ENCODE data around the gene LRRC46. TPM values are rescaled to one million over a fixed set of nuclear protein-coding genes. Genes with fewer than 3 reads are reported as not detected.

LRRC46 gene
- total and polyA plus RNA-seq, 2 of the 4 experiments (the other 2 are of a cell fraction) = 0.77 TPM; not detected in 1

DNA sequence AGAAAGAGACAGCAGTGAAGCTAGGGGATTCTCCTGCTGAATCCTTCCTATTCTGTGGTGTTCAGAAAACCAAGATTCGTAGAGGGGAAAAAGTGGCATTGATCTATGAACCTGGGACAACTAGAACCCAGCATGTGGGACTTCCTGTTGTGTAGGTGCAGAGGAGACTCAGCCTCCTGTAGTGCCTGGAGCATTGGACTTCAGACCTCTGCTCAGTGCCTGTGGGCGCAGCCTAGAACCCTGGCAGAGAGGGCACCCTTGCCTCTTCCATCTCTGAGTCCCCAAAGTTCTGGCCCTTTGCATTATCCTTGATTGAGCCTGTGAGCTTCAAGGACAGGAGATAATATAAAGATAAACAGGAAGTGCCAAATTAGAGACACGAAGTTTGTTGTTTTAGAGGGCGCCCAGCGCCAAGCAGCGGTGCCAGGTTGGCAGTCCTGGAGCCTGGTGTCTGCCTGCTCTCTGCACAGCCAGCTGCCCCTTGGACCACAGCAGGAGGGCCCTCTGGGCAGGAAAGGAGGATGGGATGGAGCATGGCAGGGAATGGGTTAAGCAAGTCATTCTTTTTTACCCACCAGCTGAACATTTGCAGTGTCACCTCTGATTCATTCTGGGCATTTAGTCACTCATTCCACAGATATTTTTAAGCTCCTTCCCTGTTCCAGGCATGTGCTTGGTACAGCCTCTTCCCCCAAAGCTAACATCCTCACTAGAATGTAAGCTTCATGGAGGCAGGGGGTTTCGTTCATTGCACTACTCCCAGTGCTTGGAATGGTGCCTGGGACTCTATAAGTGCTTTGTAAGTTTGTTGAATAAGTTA, 31.4 kb downstream of the LRRC46 start:
- Histone ChIP-seq H3K79me1 (ENCODE audit: low read depth in 1 of 2, low read length in 2 of 2) (no peaks in the 10 kb centered on the region), H3K27me3 (ENCODE audit: control insufficient read depth, insufficient read depth, low read length) (peaks cover 7% of the 10 kb centered on the region; the same call in 1 of the 2 replicates), H3K4me3 (ENCODE audit: insufficient read depth, low read depth, low read length) (no peak overlapping the region), H3K4me2 (ENCODE audit: low read depth, low read length) (peak overlapping the region; percentile 5; the same call in 1 of the 2 replicates), H4K5ac (ENCODE audit: low read depth, low read length) (peak overlapping the region; percentile 62), H3K23ac (ENCODE audit: low read depth, low read length) (peak overlapping the region; percentile 94), H4K91ac (ENCODE audit: insufficient read depth, low read depth, low read length) (peak overlapping the region; percentile 92), H2BK20ac (ENCODE audit: low read depth, low read length) (peak overlapping the region; percentile 99), H3K14ac (replicated peaks; ENCODE audit: low read depth, low read length) (peak overlapping the region; percentile 95), H3K9me3 (ENCODE audit: control insufficient read depth, insufficient read depth, low read length) (peaks cover 3% of the 10 kb centered on the region; the same call in 1 of the 2 replicates), H2AK9ac (replicated peaks; ENCODE audit: low read depth, low read length, poor library complexity) (peak overlapping the region; percentile 91), H2BK120ac (ENCODE audit: low read depth, low read length) (peak overlapping the region; percentile 99), H3K4me1 (ENCODE audit: control insufficient read depth, insufficient read depth, low read length) (peaks cover 8% of the 10 kb centered on the region), H3K36me3 (ENCODE audit: control insufficient read depth, insufficient read depth, low read length) (no peaks in the 10 kb centered on the region), H2AK5ac (ENCODE audit: low read depth, low read length) (peak overlapping the region; percentile 89), H4K8ac (ENCODE audit: low read depth in 2 of 2, low read length in 2 of 2) (peak overlapping the region; percentile 88 to 97), H3K18ac (ENCODE audit: low read depth, low read length) (peak overlapping the region; percentile 81), H3K4ac (ENCODE audit: low read depth, low read length) (peak overlapping the region; percentile 98), H3K9ac (ENCODE audit: low read depth, low read length) (no peak overlapping the region), H3K9me1 (ENCODE audit: insufficient read depth, low read length) (peaks cover 5% of the 10 kb centered on the region), H2BK5ac (ENCODE audit: low read depth, low read length, poor library complexity, severe bottlenecking) (peak overlapping the region; percentile 98), H2AFZ (replicated peaks; ENCODE audit: low read length, poor library complexity) (peak overlapping the region; percentile 94), H2BK15ac (ENCODE audit: low read depth, low read length) (peak overlapping the region; percentile 92; the same call in 2 of the 3 replicates), H3K56ac (ENCODE audit: extremely low read depth, insufficient read depth, low read length) (peak overlapping the region; percentile 31), H3K27ac (ENCODE audit: insufficient read depth, low read length) (peak overlapping the region; percentile 66), H4K20me1 (ENCODE audit: insufficient read depth, low read length) (no peaks in the 10 kb centered on the region)
- ATAC-seq (ENCODE audit: low read depth) (peak; percentile 91), DNase-seq (peak; percentile 90)
- POLR2A ChIA-PET (ENCODE audit: unreplicated experiment) = no interaction called here
- BruUV-seq (replicated peaks) = no TSS peak
- intact Hi-C loops (cut with micrococcal nuclease) (no loop called here), dilution Hi-C loops (cut with HindIII; ENCODE audit: low sequenced_read_pairs, unreplicated experiment) (no loop called here), in situ Hi-C loops (cut with MboI; ENCODE audit: low sequenced_read_pairs) (no loop called here)
- CTCF ChIA-PET = interaction anchor here (0.5 to 0.9 kb wide), 2 partner anchors 20 to 21 kb away, joined by 3 to 4 read pairs; no protein-coding TSS in a partner anchor
- no CpG with 5 or more reads among the region's 7 CpGs for WGBS, 2 experiments (ENCODE audit: extremely low coverage in 2 of 2, insufficient read length in 1 of 2)
- TF ChIP-seq POLR2A (IDR thresholded peaks at IDR 0.05; ENCODE audit: low read depth, low read length) (no peak), NFE2L2 (IDR thresholded peaks at IDR 0.05; ENCODE audit: low read depth, low read length) (peak; percentile 92), RCOR1 (IDR thresholded peaks at IDR 0.05; ENCODE audit: insufficient replicate concordance, low read length) (peak; percentile 86), ELK1 (IDR thresholded peaks at IDR 0.05; ENCODE audit: borderline replicate concordance, low read depth, low read length) (no peak), MXI1 (IDR thresholded peaks at IDR 0.05; ENCODE audit: borderline replicate concordance, low read depth, low read length) (no peak), BHLHE40 (IDR thresholded peaks at IDR 0.05; ENCODE audit: low read depth, low read length) (peak; percentile 83), FOS (IDR thresholded peaks at IDR 0.05; ENCODE audit: low read depth, low read length) (peak; percentile 80), CHD1 (IDR thresholded peaks at IDR 0.05; ENCODE audit: low read depth, low read length) (no peak), RAD21 (IDR thresholded peaks at IDR 0.05; ENCODE audit: low read length) (no peak), RFX5 (IDR thresholded peaks at IDR 0.05; ENCODE audit: low read depth, low read length) (no peak), MAFK (IDR thresholded peaks at IDR 0.05; ENCODE audit: low read depth, low read length) (peak; percentile 68), SMC3 (IDR thresholded peaks at IDR 0.05; ENCODE audit: low read depth, low read length) (no peak), MAZ (IDR thresholded peaks at IDR 0.05; ENCODE audit: borderline replicate concordance, low read depth, low read length) (no peak)
- TF ChIP-seq, protein P1, sequence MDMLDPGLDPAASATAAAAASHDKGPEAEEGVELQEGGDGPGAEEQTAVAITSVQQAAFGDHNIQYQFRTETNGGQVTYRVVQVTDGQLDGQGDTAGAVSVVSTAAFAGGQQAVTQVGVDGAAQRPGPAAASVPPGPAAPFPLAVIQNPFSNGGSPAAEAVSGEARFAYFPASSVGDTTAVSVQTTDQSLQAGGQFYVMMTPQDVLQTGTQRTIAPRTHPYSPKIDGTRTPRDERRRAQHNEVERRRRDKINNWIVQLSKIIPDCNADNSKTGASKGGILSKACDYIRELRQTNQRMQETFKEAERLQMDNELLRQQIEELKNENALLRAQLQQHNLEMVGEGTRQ (IDR thresholded peaks at IDR 0.05; ENCODE audit: low read depth, low read length) = peak; percentile 49; the same call in 1 of the 2 replicates

All from IMR-90 (cell line).